Activated naive CD8-positive, alpha-beta T cell treated with anti-CD3 and anti-CD28 coated beads, Interleukin-2, amount 10 ng/mL, durations not matched to agents 7 days and 5 days (primary cell): ENCODE results near the gene TMEM54. TPM values are rescaled to one million over a fixed set of nuclear protein-coding genes. Genes with fewer than 3 reads are reported as not detected.

Source experiments
- ATAC-seq: fragments of 150-1000 bp; cut with Tn5 transposase; one replicate; pipeline ENCODE4 v1.10.0; 2021; ENCODE audit warnings: low read depth, moderate library complexity
- POLR2A ChIA-PET: fragments of 350-600 bp; sonication (Branson Sonifier 250); formaldehyde crosslinking; loops from one replicate; lab custom pipeline; 2021; ENCODE audit warnings: antibody characterized with exemption; lab: Charles Lee
- DNase-seq: peaks from one replicate; pipeline ENCODE4 v3.0.0; 2021
- H3K27ac Mint-ChIP-seq: one replicate; pipeline ENCODE4 v1.8.0; 2022; ENCODE audit warnings: mild to moderate bottlenecking, mixed read lengths
- H3K27me3 Mint-ChIP-seq: one replicate; pipeline ENCODE4 v1.8.0; 2022; ENCODE audit warnings: mild to moderate bottlenecking, moderate library complexity, mixed read lengths
- H3K36me3 Mint-ChIP-seq: one replicate; pipeline ENCODE4 v1.8.0; 2021; ENCODE audit warnings: mild to moderate bottlenecking, mixed read lengths
- H3K4me1 Mint-ChIP-seq: one replicate; pipeline ENCODE4 v1.8.0; 2021; ENCODE audit warnings: mixed read lengths
- H3K4me3 Mint-ChIP-seq: one replicate; pipeline ENCODE4 v1.8.0; 2022; ENCODE audit warnings: mild to moderate bottlenecking, moderate library complexity, mixed read lengths
- H3K9me3 Mint-ChIP-seq: one replicate; pipeline ENCODE4 v1.8.0; 2021; ENCODE audit warnings: mixed read lengths
- total RNA-seq, 2 experiments: library from RNA; stranded (reverse); gene quantifications; one replicate each; pipeline ENCODE4 v1.2.3, GENCODE V29; 2021

The TMEM54 gene
- total RNA-seq, 2 experiments from 2014 or later = not detected

- ATAC-seq (no peak), DNase-seq (no peak)
- Mint-ChIP-seq H3K9me3 (no peaks in the 10 kb centered on the region), H3K4me1 (peaks cover 4% of the 10 kb centered on the region), H3K4me3 (no peak overlapping the region), H3K36me3 (peaks cover 20% of the 10 kb centered on the region), H3K27me3 (peaks cover 12% of the 10 kb centered on the region), H3K27ac (no peak overlapping the region)
- POLR2A ChIA-PET = no interaction called here
These were observed 35.4 kb downstream of the TMEM54 start for GRCh38 chr1:32865639-32866405.

- H3K27me3 Mint-ChIP-seq = peaks cover 4% of the 10 kb centered on the region
- no peak overlapping the region for H3K27ac Mint-ChIP-seq
- H3K4me1 Mint-ChIP-seq = no peaks in the 10 kb centered on the region
- ATAC-seq (no peak), DNase-seq (no peak)
- no peaks in the 10 kb centered on the region for H3K9me3 Mint-ChIP-seq
- POLR2A ChIA-PET = no interaction called here
- no peak overlapping the region for H3K4me3 Mint-ChIP-seq
- H3K36me3 Mint-ChIP-seq = peaks cover 16% of the 10 kb centered on the region
These were observed 36.7 kb downstream of the TMEM54 start for GRCh38 chr1:32864375-32865019.

GRCh38 chr1:32863881-32864245, 37.3 kb downstream of the TMEM54 start:
- no peaks in the 10 kb centered on the region for H3K27me3 Mint-ChIP-seq
- H3K27ac Mint-ChIP-seq = no peak overlapping the region
- H3K4me1 Mint-ChIP-seq = no peaks in the 10 kb centered on the region
- no peak overlapping the region for H3K4me3 Mint-ChIP-seq
- ATAC-seq = no peak
- peaks cover 17% of the 10 kb centered on the region for H3K36me3 Mint-ChIP-seq
- POLR2A ChIA-PET = no interaction called here
- no peak for DNase-seq
- H3K9me3 Mint-ChIP-seq = no peaks in the 10 kb centered on the region

- POLR2A ChIA-PET = no interaction called here
- Mint-ChIP-seq H3K27me3 (no peaks in the 10 kb centered on the region), H3K4me3 (no peak overlapping the region), H3K9me3 (no peaks in the 10 kb centered on the region), H3K36me3 (peaks cover 19% of the 10 kb centered on the region), H3K4me1 (no peaks in the 10 kb centered on the region), H3K27ac (no peak overlapping the region)
- ATAC-seq (no peak), DNase-seq (no peak)
These were observed 37.8 kb downstream of the TMEM54 start for GRCh38 chr1:32863218-32863880.

GRCh38 chr1:32861904-32862695, 39.1 kb downstream of the TMEM54 start:
- no peaks in the 10 kb centered on the region for H3K4me1 Mint-ChIP-seq
- POLR2A ChIA-PET = interaction anchor here (0.5 kb wide), 1 partner anchor 10 kb away, joined by 3 read pairs; no protein-coding TSS in a partner anchor
- DNase-seq (no peak), ATAC-seq (no peak)
- H3K27ac Mint-ChIP-seq = no peak overlapping the region
- no peaks in the 10 kb centered on the region for H3K27me3 Mint-ChIP-seq
- no peak overlapping the region for H3K4me3 Mint-ChIP-seq
- no peaks in the 10 kb centered on the region for H3K9me3 Mint-ChIP-seq
- H3K36me3 Mint-ChIP-seq = peaks cover 22% of the 10 kb centered on the region

- Mint-ChIP-seq H3K4me3 (no peak overlapping the region), H3K36me3 (peaks cover 27% of the 10 kb centered on the region), H3K27me3 (no peaks in the 10 kb centered on the region), H3K9me3 (no peaks in the 10 kb centered on the region), H3K27ac (no peak overlapping the region), H3K4me1 (no peaks in the 10 kb centered on the region)
- no peak for DNase-seq
- POLR2A ChIA-PET = no interaction called here
- ATAC-seq = no peak
These were observed 40.6 kb downstream of the TMEM54 start for GRCh38 chr1:32860566-32860965.

- no peaks in the 10 kb centered on the region for H3K4me1 Mint-ChIP-seq
- no peaks in the 10 kb centered on the region for H3K9me3 Mint-ChIP-seq
- H3K27me3 Mint-ChIP-seq = no peaks in the 10 kb centered on the region
- peaks cover 27% of the 10 kb centered on the region for H3K36me3 Mint-ChIP-seq
- no peak for ATAC-seq
- no peak overlapping the region for H3K27ac Mint-ChIP-seq
- no peak for DNase-seq
- POLR2A ChIA-PET = no interaction called here
- no peak overlapping the region for H3K4me3 Mint-ChIP-seq
These were observed 41.3 kb downstream of the TMEM54 start for GRCh38 chr1:32859915-32860314.

GRCh38 chr1:32858791-32859190, 42.4 kb downstream of the TMEM54 start:
- POLR2A ChIA-PET = no interaction called here

GRCh38 chr1:32858136-32858535, 43.1 kb downstream of the TMEM54 start:
- ATAC-seq (no peak), DNase-seq (no peak)
- Mint-ChIP-seq H3K27me3 (no peaks in the 10 kb centered on the region), H3K4me1 (no peaks in the 10 kb centered on the region), H3K9me3 (no peaks in the 10 kb centered on the region), H3K36me3 (peaks cover 34% of the 10 kb centered on the region), H3K27ac (no peak overlapping the region), H3K4me3 (no peak overlapping the region)
- POLR2A ChIA-PET = no interaction called here

More at GRCh38 chr1:32858791-32859190, 42.4 kb downstream of the TMEM54 start:
- no peaks in the 10 kb centered on the region for H3K4me1 Mint-ChIP-seq
- no peak overlapping the region for H3K4me3 Mint-ChIP-seq
- peaks cover 30% of the 10 kb centered on the region for H3K36me3 Mint-ChIP-seq
- no peaks in the 10 kb centered on the region for H3K9me3 Mint-ChIP-seq
- no peak overlapping the region for H3K27ac Mint-ChIP-seq
- DNase-seq = no peak
- no peaks in the 10 kb centered on the region for H3K27me3 Mint-ChIP-seq
- ATAC-seq = no peak

GRCh38 chr1:32855861-32856617, 45.1 kb downstream of the TMEM54 start:
- H3K4me3 Mint-ChIP-seq = no peak overlapping the region
- DNase-seq = no peak
- H3K27ac Mint-ChIP-seq = no peak overlapping the region
- POLR2A ChIA-PET = no interaction called here
- peaks cover 26% of the 10 kb centered on the region for H3K36me3 Mint-ChIP-seq
- no peak for ATAC-seq
- H3K4me1 Mint-ChIP-seq = no peaks in the 10 kb centered on the region
- H3K9me3 Mint-ChIP-seq = no peaks in the 10 kb centered on the region
- H3K27me3 Mint-ChIP-seq = no peaks in the 10 kb centered on the region

- Mint-ChIP-seq H3K9me3 (no peaks in the 10 kb centered on the region), H3K4me1 (no peaks in the 10 kb centered on the region), H3K27me3 (no peaks in the 10 kb centered on the region), H3K27ac (no peak overlapping the region), H3K4me3 (no peak overlapping the region), H3K36me3 (peaks cover 29% of the 10 kb centered on the region)
- POLR2A ChIA-PET = no interaction called here
- DNase-seq (no peak), ATAC-seq (no peak)
These were observed 52.7 kb downstream of the TMEM54 start for GRCh38 chr1:32848354-32849063.
